Measurements from ENCODE around the gene ARPC4.

GRCh38 chr3:9809615-9810432, 16.9 kb downstream of the ARPC4 start, which contains the start of gene TTLL3:
- TF ChIP-seq CTCF (IDR thresholded peaks at IDR 0.05; ENCODE audit: insufficient read depth, low read length) = no peak
- no peak; the same call in 1 of the 2 replicates for TF ChIP-seq GABPA (IDR thresholded peaks at IDR 0.05; ENCODE audit: low read depth)
- peak; percentile 74 for TF ChIP-seq POLR2AphosphoS5 (IDR thresholded peaks at IDR 0.05; ENCODE audit: low read depth)

Data from HL-60 (cell line).